ENCODE data around the gene GPR17. TPM values are rescaled to one million over a fixed set of nuclear protein-coding genes. Genes with fewer than 3 reads are reported as not detected.

Gene GPR17
- total RNA-seq, 4 donors from 2014 or later, result not detected

DNA sequence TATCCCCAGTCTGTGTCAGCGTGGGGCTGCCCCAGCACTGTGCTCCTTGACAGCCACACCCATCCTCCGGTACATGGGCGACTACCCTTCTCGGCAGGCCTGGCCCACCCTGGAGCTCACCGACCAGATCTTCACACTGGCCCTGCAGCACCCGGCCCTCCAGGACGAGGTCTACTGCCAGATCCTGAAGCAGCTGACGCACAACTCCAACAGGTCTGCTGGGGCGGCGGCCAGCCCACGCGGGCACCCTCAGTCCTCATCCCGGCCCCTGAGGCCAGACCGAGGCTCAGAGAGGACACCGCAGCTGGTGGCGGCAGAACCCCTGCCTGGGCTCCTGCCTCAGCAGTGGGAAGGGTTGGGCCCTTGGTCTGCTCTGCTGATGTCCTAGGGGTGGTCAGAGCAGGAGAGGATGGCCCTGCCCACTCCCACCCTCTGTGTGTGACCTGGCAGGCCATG is 14.4 kb upstream of the GPR17 start:
- ATAC-seq (ENCODE audit: low FRiP score), result no peak
- TF ChIP-seq, protein P1, sequence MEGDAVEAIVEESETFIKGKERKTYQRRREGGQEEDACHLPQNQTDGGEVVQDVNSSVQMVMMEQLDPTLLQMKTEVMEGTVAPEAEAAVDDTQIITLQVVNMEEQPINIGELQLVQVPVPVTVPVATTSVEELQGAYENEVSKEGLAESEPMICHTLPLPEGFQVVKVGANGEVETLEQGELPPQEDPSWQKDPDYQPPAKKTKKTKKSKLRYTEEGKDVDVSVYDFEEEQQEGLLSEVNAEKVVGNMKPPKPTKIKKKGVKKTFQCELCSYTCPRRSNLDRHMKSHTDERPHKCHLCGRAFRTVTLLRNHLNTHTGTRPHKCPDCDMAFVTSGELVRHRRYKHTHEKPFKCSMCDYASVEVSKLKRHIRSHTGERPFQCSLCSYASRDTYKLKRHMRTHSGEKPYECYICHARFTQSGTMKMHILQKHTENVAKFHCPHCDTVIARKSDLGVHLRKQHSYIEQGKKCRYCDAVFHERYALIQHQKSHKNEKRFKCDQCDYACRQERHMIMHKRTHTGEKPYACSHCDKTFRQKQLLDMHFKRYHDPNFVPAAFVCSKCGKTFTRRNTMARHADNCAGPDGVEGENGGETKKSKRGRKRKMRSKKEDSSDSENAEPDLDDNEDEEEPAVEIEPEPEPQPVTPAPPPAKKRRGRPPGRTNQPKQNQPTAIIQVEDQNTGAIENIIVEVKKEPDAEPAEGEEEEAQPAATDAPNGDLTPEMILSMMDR (IDR thresholded peaks at IDR 0.05), result no peak
- DNase-seq (ENCODE audit: low spot score), result no peak

DNA sequence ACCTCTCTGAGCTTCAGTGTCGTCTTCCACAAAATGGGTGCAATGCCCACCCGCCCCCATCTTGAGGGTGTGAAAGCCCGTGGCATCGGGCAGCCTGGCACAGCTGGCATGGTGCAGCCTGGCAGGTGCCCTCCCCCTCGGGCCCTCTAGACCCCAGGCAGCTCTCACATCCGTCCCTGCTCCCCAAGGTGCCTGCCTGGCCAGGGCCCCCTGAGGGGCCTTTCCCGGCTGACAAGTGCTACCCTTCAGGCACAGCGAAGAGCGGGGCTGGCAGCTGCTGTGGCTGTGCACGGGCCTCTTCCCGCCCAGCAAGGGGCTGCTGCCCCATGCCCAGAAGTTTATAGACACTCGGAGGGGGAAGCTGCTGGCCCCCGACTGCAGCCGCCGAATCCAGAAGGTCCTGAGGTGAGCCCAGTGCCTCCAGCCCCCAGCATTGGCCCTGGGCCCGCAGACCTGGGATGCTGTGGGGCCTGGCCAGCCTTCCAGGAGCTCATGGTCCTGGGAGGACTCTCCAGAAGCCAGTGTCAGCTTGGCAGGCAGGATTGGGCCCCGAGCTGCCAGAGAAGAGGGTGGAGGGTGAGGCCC is 13.9 kb upstream of the GPR17 start:
- DNase-seq (ENCODE audit: low spot score), result no peak
- TF ChIP-seq, protein P1 (IDR thresholded peaks at IDR 0.05), result no peak
- ATAC-seq (ENCODE audit: low FRiP score), result no peak

DNA sequence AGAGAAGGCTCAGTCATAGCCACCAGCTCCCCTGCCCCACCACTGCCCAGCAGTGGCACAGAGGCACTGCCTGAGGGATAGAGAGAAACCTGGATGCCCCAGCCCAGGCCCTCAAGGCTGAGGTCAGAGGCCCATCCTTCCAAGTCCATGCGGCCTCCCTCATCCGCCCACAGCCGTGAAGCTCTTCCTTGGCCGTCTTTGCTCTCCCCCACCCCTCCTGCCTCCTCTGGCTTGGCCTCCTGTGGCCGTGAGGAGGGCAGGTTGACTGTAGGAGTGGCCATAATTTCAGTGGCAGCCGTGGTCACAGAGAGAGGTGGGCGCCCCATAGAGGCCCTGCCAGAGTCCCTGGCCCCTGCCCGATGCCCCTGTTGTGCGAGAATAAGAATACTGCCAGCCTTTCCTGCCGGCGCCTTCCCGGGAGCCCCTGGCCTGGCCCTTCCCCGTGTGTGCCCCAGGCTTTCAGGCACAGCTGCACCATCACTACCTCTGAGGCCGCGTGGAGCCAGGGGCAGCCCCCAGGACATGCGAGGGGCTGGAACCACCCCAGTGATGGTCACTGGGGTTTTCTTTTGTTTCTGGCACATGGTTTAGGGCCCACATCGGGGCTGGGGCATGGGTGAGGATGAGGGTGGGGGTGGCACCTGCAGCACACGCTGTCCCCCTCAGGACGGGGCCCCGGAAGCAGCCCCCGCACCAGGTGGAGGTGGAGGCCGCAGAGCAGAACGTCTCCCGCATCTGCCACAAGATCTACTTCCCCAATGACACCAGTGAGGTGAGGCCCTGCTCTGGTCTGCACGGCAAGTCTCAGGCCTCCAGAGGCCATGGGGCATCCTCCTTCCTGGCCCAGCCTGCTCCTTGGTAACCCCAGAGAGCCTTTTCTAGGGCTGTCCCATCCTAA is 13.1 kb upstream of the GPR17 start:
- TF ChIP-seq, protein P1 (IDR thresholded peaks at IDR 0.05), result no peak
- DNase-seq (ENCODE audit: low spot score) (no peak), ATAC-seq (ENCODE audit: low FRiP score) (no peak)

GRCh38 chr2:127633556-127634065 is 12.3 kb upstream of the GPR17 start:
- TF ChIP-seq, protein P1 (IDR thresholded peaks at IDR 0.05), result no peak
- ATAC-seq (ENCODE audit: low FRiP score) (no peak), DNase-seq (ENCODE audit: low spot score) (no peak)

DNA sequence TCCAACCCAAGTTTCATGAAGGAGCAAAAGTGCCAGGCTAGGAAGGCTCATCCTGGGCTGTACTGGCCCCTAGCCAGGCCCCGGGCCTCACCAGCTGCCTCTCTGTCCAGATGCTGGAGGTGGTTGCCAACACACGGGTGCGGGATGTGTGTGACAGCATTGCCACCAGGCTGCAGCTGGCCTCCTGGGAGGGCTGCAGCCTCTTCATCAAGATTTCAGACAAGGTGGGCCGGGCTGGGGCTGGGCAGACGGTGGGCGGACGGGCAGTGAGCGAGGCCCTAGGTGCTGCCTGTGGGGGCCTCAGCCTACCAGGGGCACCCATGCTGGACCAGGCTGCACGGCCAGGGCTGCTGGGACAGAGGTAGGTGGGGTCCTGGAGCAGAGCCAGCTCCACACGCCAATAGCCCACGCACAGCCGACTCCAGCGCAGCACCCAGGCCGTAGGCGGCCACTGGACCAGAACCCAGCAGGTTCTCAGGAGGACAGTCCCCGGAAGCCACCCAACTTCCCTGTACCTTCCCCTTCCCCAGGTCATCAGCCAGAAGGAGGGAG is 11.8 kb upstream of the GPR17 start:
- ATAC-seq (ENCODE audit: low FRiP score) (no peak), DNase-seq (ENCODE audit: low spot score) (no peak)
- TF ChIP-seq, protein P1 (IDR thresholded peaks at IDR 0.05), result no peak

DNA sequence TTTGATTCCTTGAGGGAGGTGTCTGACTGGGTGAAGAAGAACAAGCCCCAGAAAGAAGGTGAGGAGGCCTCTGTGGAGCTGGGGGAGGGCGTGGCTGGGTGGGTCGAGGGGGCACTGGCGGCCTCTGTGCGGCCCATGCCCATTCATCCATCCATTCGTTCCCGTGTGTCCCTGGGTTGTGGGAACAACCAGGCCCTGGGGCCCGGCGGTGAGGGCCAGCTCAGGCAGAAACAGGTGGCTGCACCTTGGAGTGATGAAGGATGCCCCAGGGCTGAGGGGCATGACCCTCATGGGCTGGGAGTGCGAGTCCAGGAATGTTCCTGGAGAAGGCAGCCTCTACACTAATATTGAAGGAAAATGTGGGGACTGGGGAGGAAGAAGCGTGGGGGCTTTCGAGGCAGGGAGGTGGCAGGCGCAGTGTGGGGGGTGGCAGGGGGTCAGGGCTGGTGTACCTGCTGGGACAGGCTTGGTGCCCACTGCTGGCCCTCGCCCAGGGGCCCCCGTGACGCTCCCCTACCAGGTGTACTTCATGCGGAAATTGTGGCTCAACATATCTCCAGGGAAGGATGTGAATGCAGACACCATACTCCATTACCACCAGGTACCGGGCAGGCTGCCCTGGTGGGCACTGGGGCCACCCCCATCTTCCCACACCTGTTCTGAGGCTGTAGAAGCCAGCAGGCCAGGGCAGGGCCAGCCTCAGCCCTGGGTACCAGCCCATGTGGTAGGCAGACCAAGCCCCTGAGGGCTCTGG is 11.2 kb upstream of the GPR17 start:
- ATAC-seq (ENCODE audit: low FRiP score) (no peak), DNase-seq (ENCODE audit: low spot score) (no peak)
- TF ChIP-seq, protein P1 (IDR thresholded peaks at IDR 0.05), result no peak

All from omental fat pad (tissue), 4 donors.